Hepatocyte (in vitro differentiated cells): ENCODE measurements around the gene GALNT3. TPM values are rescaled to one million over a fixed set of nuclear protein-coding genes. Genes with fewer than 3 reads are reported as not detected.

Experiments used
- DNase-seq: peaks from one replicate; pipeline ENCODE4 v3.0.0-alpha.2; 2016; ENCODE audit warnings: low spot score
- H2AFZ ChIP-seq: fragments of 200-600 bp; sonication (generic); 2 replicates; pipeline ENCODE4 v1.6.0; 2016; ENCODE audit warnings: antibody characterized with exemption, mild to moderate bottlenecking
- H3K27ac ChIP-seq: fragments of 200-600 bp; sonication (generic); 2 replicates; pipeline ENCODE4 v1.5.1; 2016; ENCODE audit warnings: mild to moderate bottlenecking
- H3K27me3 ChIP-seq: fragments of 200-600 bp; sonication (generic); 2 replicates; pipeline ENCODE4 v1.6.1; 2016
- H3K36me3 ChIP-seq: fragments of 200-600 bp; sonication (generic); replicated peaks from 2 replicates; pipeline ENCODE4 v1.5.1; 2016; ENCODE audit warnings: low read depth; ENCODE audit not compliant: insufficient read depth
- H3K4me1 ChIP-seq: fragments of 200-600 bp; sonication (generic); 2 replicates; pipeline ENCODE4 v1.5.1; 2016; ENCODE audit warnings: mild to moderate bottlenecking, moderate library complexity; ENCODE audit not compliant: insufficient read depth
- H3K4me2 ChIP-seq: fragments of 200-600 bp; sonication (generic); 2 replicates; pipeline ENCODE4 v1.6.0; 2016
- H3K4me3 ChIP-seq: fragments of 200-600 bp; sonication (generic); 2 replicates; pipeline ENCODE4 v1.5.1; 2016; ENCODE audit warnings: mild to moderate bottlenecking
- H3K79me2 ChIP-seq: fragments of 200-600 bp; sonication (generic); 2 replicates; pipeline ENCODE4 v1.6.0; 2017; ENCODE audit warnings: mild to moderate bottlenecking
- H3K9me2 ChIP-seq: fragments of 200-600 bp; sonication (generic); replicated peaks from 2 replicates; pipeline ENCODE4 v1.6.0; 2017; ENCODE audit warnings: mild to moderate bottlenecking; ENCODE audit not compliant: insufficient read depth
- H3K9me3 ChIP-seq: fragments of 200-600 bp; sonication (generic); 2 replicates; pipeline ENCODE4 v1.5.1; 2016; ENCODE audit warnings: low read depth, mild to moderate bottlenecking
- H4K20me1 ChIP-seq: fragments of 200-600 bp; sonication (generic); 2 replicates; pipeline ENCODE4 v1.6.0; 2016; ENCODE audit warnings: mild to moderate bottlenecking; ENCODE audit not compliant: insufficient read depth, poor library complexity, severe bottlenecking
- CTCF ChIP-seq: fragments of 200-600 bp; sonication (generic); IDR thresholded peaks from 2 replicates; pipeline ENCODE4 v1.5.1; 2016; ENCODE audit warnings: antibody characterized with exemption, mild to moderate bottlenecking; ENCODE audit not compliant: poor library complexity
- EZH2 ChIP-seq: fragments of 200-600 bp; sonication (generic); IDR thresholded peaks from 2 replicates; pipeline ENCODE4 v1.6.1; 2016; ENCODE audit warnings: antibody characterized with exemption, mild to moderate bottlenecking, borderline replicate concordance
- EZH2phosphoT487 ChIP-seq: fragments of 200-600 bp; sonication (generic); IDR thresholded peaks from one replicate; pipeline ENCODE4 v1.6.1; 2018; ENCODE audit warnings: antibody characterized with exemption, mild to moderate bottlenecking, low read depth, moderate library complexity; ENCODE audit not compliant: unreplicated experiment, severe bottlenecking
- WGBS: methylation state at CpG from one replicate; pipeline ENCODE4 v1.1.6; 2016; ENCODE audit warnings: low lambda C conversion rate; ENCODE audit errors: missing lambda C conversion rate; 5-methylcytosine and 5-hydroxymethylcytosine counted together
- polyA plus RNA-seq: library from polyadenylated mRNA; unstranded; fragments of >200 nt; fragmentation: Nextera tagmentation; extraction: Ambion mirVana; gene quantifications from 2 replicates; pipeline ENCODE4 v1.2.1, GENCODE V29; 2016
- total RNA-seq: library from RNA; depleted of rRNA; stranded (reverse); fragments of >200 nt; gene quantifications from 2 replicates; pipeline ENCODE4 v1.2.3, GENCODE V29; 2014

Gene GALNT3
- total and polyA plus RNA-seq, 2 experiments from 2014 or later: 21.5 to 48.1 TPM

DNA sequence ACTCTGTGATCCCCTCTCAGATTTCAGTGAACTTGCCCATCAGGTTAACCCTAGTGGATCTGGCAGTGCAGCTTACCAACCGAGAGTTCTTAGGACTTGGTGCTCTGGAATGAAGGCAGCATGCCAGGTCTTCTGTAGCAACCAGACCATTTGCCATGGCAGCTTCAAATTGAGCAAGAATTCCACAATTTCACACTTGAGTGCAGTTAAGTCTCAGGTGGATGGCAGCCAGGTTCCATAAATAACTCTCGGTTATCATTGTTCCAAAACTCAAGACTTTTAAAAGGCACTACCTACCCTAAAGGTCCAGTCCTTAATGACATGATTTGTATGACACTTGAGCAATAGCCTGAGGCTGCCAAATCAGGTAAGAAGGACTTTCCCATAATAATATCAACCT is 48.1 kb downstream of the GALNT3 start:
- Histone ChIP-seq H3K79me2 (no peaks in the 10 kb centered on the region), H3K27ac (no peak overlapping the region), H3K4me3 (no peak overlapping the region), H4K20me1 (no peaks in the 10 kb centered on the region), H3K27me3 (no peaks in the 10 kb centered on the region), H3K4me2 (no peak overlapping the region), H3K9me2 (no peaks in the 10 kb centered on the region), H3K36me3 (no peaks in the 10 kb centered on the region), H3K9me3 (no peaks in the 10 kb centered on the region), H3K4me1 (no peaks in the 10 kb centered on the region), H2AFZ (no peak overlapping the region)
- whole genome bisulfite sequencing: 82% methylated on average over 2 of the region's 2 CpGs
- DNase-seq: no peak
- TF ChIP-seq EZH2 (no peak), CTCF (no peak), EZH2phosphoT487 (no peak)

- Histone ChIP-seq H3K27ac (no peak overlapping the region), H3K79me2 (no peaks in the 10 kb centered on the region), H4K20me1 (no peaks in the 10 kb centered on the region), H3K36me3 (no peaks in the 10 kb centered on the region), H3K27me3 (no peaks in the 10 kb centered on the region), H2AFZ (no peak overlapping the region), H3K4me3 (no peak overlapping the region), H3K9me2 (no peaks in the 10 kb centered on the region), H3K9me3 (no peaks in the 10 kb centered on the region), H3K4me2 (no peak overlapping the region), H3K4me1 (no peaks in the 10 kb centered on the region)
- WGBS: 91% methylated on average over 2 of the region's 2 CpGs
- DNase-seq: no peak
- TF ChIP-seq EZH2phosphoT487: no peak
- TF ChIP-seq EZH2: no peak
- TF ChIP-seq CTCF: no peak
Measured at GRCh38 chr2:165743442-165743841, 50.6 kb downstream of the GALNT3 start.

GRCh38 chr2:165725421-165725820 is 68.6 kb downstream of the GALNT3 start:
- Histone ChIP-seq H3K4me2 (no peak overlapping the region), H3K4me1 (no peaks in the 10 kb centered on the region), H3K27ac (no peak overlapping the region), H3K79me2 (no peaks in the 10 kb centered on the region), H2AFZ (no peak overlapping the region), H3K4me3 (no peak overlapping the region), H4K20me1 (no peaks in the 10 kb centered on the region), H3K9me2 (no peaks in the 10 kb centered on the region), H3K36me3 (no peaks in the 10 kb centered on the region), H3K9me3 (no peaks in the 10 kb centered on the region), H3K27me3 (no peaks in the 10 kb centered on the region)
- DNase-seq: no peak
- TF ChIP-seq EZH2: no peak
- TF ChIP-seq EZH2phosphoT487: no peak
- no peak for TF ChIP-seq CTCF

- H3K36me3 ChIP-seq: no peaks in the 10 kb centered on the region
- H2AFZ ChIP-seq: no peak overlapping the region
- H3K27ac ChIP-seq: no peak overlapping the region
- H3K4me2 ChIP-seq: no peak overlapping the region
- no peaks in the 10 kb centered on the region for H3K79me2 ChIP-seq
- DNase-seq: no peak
- H4K20me1 ChIP-seq: no peaks in the 10 kb centered on the region
- no peak overlapping the region for H3K4me3 ChIP-seq
- TF ChIP-seq EZH2phosphoT487: no peak
- no peak for TF ChIP-seq CTCF
- TF ChIP-seq EZH2: no peak
- no peaks in the 10 kb centered on the region for H3K9me3 ChIP-seq
- no peaks in the 10 kb centered on the region for H3K9me2 ChIP-seq
- H3K4me1 ChIP-seq: no peaks in the 10 kb centered on the region
- H3K27me3 ChIP-seq: no peaks in the 10 kb centered on the region
Measured at GRCh38 chr2:165720511-165720910, 73.5 kb downstream of the GALNT3 start.
